Neutrophil (primary cell): ENCODE data around the gene GPR32.

ENCODE experiments used
- H3K27ac ChIP-seq: fragments of 200-600 bp; sonication (generic); 2 replicates; pipeline ENCODE4 v1.5.1; 2016; ENCODE audit warnings: mild to moderate bottlenecking, moderate library complexity
- H3K27me3 ChIP-seq: fragments of 200-600 bp; sonication (generic); 2 replicates; pipeline ENCODE4 v1.6.0; 2016; ENCODE audit warnings: mild to moderate bottlenecking
- H3K36me3 ChIP-seq: fragments of 200-600 bp; sonication (generic); 2 replicates; pipeline ENCODE4 v1.5.1; 2017
- H3K4me1 ChIP-seq, 2 experiments: fragments of 200-600 bp in 1 of 2; sonication (generic) in 1 of 2; 1 replicate in 1 of 2; 2 replicates in 1 of 2; pipeline versions ENCODE4 v1.5.1 to v1.6.1; 2013 to 2016; ENCODE audit warnings: low read depth in 1 of 2, low read length in 1 of 2, mild to moderate bottlenecking in 1 of 2, moderate library complexity in 1 of 2; ENCODE audit not compliant: control insufficient read depth in 1 of 2, insufficient read depth in 1 of 2
- H3K4me3 ChIP-seq, 2 experiments: fragments of 200-600 bp in 1 of 2; sonication (generic) in 1 of 2; 1 replicate in 1 of 2; 2 replicates in 1 of 2; pipeline ENCODE4 v1.5.1; 2013 to 2016; ENCODE audit warnings: low read depth in 1 of 2, low read length in 1 of 2, mild to moderate bottlenecking in 1 of 2, moderate library complexity in 1 of 2
- H3K9me3 ChIP-seq: fragments of 200-600 bp; sonication (generic); 2 replicates; pipeline ENCODE4 v1.5.1; 2016
- TF ChIP-seq, protein P1 (sequence below): fragments of 200-600 bp; sonication (generic); IDR thresholded peaks from 2 replicates; pipeline ENCODE4 v1.5.1; 2016; ENCODE audit warnings: antibody characterized with exemption

The GPR32 gene

DNA sequence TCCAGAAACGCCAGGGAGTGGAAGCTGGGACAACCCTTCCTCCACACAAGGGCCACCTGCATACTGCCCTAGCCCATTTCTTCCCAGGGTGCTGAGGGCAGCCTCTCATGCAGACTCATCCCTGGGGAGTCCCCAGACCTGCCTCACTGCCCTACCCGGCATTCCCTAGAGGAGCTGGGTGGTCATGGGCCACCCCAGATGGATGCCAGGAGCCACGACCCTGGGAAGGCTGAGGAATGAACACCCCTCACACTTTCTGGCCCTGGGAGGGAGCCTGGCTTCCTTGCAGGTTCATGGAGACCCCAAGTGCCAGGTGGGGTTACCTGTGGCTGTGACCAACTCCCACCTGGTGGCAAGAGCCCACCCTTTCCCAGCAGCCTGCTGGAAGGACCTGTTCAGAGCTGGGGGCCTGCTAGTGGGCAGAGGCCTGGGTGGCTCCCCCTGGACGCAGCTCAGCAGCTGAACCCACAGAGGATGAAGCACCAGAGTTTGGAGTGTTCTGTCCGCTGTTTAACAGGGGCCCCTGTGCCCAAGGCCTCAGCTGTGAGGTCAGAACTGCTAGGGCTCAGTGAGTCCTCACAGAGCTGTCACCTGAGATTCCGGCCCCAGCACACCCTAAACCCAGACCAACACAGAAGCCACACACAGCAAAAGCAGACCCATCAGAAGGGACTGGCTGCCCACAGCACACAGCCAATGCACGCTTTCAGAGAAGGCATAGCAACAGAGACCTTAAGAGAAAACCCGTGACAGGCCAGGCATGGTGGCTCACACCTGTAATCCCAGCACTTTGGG lies 26.6 kb downstream of the GPR32 start:
- Histone ChIP-seq H3K9me3 (no peaks in the 10 kb centered on the region), H3K27ac (no peak overlapping the region), H3K36me3 (peaks cover 41% of the 10 kb centered on the region), H3K27me3 (no peaks in the 10 kb centered on the region), H3K4me1 (no peaks in the 10 kb centered on the region), H3K4me3 (no peak overlapping the region)
- TF ChIP-seq, protein P1, sequence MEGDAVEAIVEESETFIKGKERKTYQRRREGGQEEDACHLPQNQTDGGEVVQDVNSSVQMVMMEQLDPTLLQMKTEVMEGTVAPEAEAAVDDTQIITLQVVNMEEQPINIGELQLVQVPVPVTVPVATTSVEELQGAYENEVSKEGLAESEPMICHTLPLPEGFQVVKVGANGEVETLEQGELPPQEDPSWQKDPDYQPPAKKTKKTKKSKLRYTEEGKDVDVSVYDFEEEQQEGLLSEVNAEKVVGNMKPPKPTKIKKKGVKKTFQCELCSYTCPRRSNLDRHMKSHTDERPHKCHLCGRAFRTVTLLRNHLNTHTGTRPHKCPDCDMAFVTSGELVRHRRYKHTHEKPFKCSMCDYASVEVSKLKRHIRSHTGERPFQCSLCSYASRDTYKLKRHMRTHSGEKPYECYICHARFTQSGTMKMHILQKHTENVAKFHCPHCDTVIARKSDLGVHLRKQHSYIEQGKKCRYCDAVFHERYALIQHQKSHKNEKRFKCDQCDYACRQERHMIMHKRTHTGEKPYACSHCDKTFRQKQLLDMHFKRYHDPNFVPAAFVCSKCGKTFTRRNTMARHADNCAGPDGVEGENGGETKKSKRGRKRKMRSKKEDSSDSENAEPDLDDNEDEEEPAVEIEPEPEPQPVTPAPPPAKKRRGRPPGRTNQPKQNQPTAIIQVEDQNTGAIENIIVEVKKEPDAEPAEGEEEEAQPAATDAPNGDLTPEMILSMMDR = no peak

DNA sequence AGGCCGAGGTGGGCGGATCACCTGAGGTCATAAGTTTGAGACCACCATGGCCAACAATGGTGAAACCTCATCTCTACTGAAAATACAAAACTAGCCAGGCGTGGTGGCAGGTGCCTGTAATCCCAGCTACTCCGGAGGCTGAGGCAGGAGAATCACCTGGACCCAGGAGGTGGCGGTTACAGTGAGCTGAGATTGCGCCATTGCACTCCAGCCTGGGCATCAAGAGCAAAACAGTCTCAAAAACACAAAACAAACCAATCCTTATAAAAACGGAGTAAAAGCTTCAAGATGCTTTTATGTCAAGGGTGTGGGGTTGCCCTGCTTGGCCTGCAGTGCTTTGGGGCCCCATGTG lies 27.1 kb downstream of the GPR32 start:
- TF ChIP-seq, protein P1 = no peak
- Histone ChIP-seq H3K27me3 (no peaks in the 10 kb centered on the region), H3K4me3 (no peak overlapping the region), H3K4me1 (no peaks in the 10 kb centered on the region), H3K9me3 (no peaks in the 10 kb centered on the region), H3K36me3 (peaks cover 41% of the 10 kb centered on the region), H3K27ac (no peak overlapping the region)

DNA sequence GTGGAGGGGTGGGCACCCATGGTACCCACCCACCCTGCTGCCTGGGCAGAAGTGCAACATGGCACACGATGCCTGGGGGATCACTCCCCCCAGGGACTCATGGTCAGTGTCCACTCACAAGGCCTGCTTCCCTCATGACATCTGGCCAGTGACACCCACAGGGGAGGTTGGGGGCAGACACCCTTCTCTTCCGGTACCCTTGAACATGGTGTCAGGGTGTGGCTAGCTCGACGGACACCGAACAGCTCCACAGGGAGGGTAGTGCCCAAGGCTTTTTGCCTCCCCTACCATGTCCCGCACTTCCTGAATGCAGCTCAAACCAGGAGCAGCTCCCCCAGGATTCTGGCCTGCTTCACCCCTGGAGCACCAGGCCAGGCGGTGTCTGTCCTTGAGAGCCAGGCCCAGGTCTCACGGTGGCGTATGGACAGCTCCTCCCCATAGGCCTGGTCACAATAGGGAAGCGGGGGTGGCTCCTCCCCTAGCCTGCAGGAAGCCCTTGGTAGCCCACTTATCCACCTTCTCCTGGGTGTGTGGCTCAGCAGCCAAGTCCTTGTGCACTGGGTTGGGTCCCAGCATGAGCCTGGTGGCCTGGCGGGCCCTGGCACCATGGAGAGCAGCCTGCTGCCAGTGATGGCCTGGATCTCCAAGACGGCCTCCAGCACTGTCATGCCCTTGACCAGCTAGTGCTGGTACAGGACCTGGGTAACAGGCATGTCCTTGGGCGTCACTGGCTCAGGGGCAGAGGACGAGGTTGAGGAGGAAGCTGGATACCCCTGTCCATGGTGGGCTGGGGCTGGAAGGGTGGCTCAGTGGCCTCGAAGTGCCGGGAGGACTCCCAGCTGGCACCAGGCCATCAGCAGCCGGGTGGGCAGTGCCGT lies 27.8 kb downstream of the GPR32 start:
- TF ChIP-seq, protein P1 = no peak
- Histone ChIP-seq H3K36me3 (peaks cover 41% of the 10 kb centered on the region), H3K27ac (no peak overlapping the region)

DNA sequence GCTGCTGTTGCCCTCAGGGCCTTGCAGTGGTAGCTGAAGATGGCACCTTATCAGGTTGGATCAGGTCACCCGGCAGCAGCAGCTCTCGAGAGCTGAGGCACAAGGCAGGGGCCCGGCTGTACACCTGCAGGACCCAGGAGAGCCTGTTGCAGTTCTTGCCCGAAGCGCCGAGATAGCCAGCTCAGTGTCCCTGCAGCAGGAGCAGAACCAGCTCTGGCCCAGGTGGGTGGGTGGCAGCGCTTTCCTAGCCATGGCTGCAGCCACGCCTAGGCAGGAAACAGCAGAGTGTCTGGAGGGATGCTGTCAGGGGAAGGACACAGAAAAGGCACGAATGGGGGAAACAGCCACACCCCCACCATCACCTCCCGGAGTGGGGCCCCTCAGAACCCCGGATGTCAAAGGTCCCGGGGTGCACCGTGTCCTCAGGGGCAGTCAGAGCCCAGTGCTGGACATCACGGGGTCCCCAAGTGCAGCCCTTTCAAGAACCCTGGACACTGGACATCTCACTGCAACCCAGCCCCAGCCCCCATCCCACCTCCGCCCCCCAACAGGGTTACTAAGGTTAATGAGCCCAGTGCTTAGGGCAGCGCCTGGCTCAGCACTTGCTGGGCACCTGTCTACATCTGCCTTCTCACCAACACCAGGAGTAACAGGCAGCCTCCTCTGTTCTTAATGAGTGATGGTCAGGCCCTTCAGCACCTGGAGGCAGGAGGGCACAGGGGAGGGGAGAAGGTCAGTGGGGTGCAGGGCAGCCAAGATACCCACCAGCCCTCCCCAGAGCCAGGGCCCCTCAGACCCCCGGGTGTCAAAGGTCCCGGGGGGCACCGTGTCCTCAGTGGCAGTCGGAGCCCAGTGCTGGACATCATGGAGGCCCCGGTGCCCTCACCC lies 28.6 kb downstream of the GPR32 start:
- Histone ChIP-seq H3K9me3 (no peaks in the 10 kb centered on the region), H3K27me3 (no peaks in the 10 kb centered on the region), H3K4me1 (peaks cover 10 to 14% of the 10 kb centered on the region in 2 experiments), H3K4me3 (no peak overlapping the region), H3K27ac (no peak overlapping the region), H3K36me3 (peaks cover 41% of the 10 kb centered on the region)
- TF ChIP-seq, protein P1 = no peak

More for the DNA sequence above, 27.8 kb downstream of the GPR32 start:
- no peaks in the 10 kb centered on the region for H3K27me3 ChIP-seq
- no peak overlapping the region for H3K4me3 ChIP-seq
- peaks cover 1 to 5% of the 10 kb centered on the region in 2 experiments for H3K4me1 ChIP-seq
- no peaks in the 10 kb centered on the region for H3K9me3 ChIP-seq

DNA sequence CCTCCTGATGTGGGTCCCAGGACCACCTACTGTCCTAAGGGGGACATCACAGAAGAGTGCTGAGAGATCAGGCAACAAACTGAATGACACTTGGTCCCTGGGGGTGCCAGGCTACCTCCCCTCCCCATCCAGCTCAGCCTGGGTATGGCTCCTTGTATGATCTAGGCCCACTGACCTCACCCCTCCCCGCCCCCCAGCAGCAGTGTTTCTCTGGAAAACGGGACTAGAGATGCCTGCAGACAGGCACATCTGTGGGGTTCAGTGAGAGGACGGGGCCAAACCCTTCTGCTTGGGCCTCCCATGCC lies 29.2 kb downstream of the GPR32 start:
- Histone ChIP-seq H3K27ac (no peak overlapping the region), H3K27me3 (no peaks in the 10 kb centered on the region), H3K4me3 (no peak overlapping the region), H3K9me3 (no peaks in the 10 kb centered on the region), H3K4me1 (peaks cover 12 to 15% of the 10 kb centered on the region in 2 experiments), H3K36me3 (peaks cover 41% of the 10 kb centered on the region)
- TF ChIP-seq, protein P1 = no peak
